D721Med (cell line): Measurements from ENCODE around the gene FUBP3.
A peak's percentile ranks its signal among the peaks of the same experiment; 100 is the strongest.

Experiments used
- DNase-seq: peaks from one replicate; pipeline ENCODE4 v3.0.0; 2011; ENCODE audit warnings: low spot score; ENCODE audit not compliant: insufficient read length
- FAIRE-seq: peaks from 2 replicates; lab custom pipeline; 2011; peaks lifted over from hg19 to GRCh38; lab: Jason Lieb, UNC
- CTCF ChIP-seq: IDR thresholded peaks from 2 replicates; pipeline ENCODE4 v1.5.1; 2012; ENCODE audit warnings: mild to moderate bottlenecking, control low read depth; ENCODE audit not compliant: insufficient read depth; ENCODE audit errors: missing control alignments

Gene FUBP3

DNA sequence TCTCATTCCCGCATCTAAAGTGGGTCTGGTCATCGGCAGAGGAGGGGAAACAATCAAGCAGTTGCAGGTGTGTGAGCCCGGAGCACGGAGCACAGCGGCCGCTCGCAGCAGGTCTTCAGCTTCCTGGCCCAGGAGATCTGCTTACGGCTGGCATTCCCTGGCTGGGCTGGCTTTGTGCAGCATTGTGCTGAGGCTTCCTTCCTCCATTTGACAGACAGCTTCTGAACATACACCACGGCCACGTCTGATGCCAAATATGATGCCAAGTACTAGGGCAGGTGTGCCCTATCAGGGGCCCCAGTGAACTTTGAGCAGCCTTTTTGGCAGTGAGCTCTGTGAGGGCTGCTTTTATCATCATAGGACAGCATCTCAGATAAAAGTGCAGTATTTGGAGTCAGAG lies 37.1 kb downstream of the FUBP3 start:
- DNase-seq (no peak), FAIRE-seq (no peak)
- TF ChIP-seq CTCF = no peak

DNA sequence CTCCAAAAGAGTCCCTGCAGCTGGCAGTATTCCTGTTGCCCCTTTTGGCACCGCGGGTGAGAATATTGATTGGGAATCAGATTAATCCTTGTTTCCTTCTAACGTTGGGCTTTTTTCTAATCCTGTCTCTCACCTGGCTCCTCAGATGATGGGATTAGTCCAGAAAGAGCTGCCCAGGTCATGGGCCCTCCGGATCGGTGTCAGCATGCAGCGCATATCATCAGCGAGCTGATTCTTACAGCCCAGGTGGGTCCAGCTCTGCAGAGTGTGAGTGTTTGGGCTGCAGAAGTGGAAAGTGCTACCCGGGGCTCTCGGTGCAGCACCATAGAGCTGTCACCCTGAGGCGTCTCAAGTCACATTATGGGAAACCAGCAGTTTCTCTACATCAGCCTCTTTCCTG lies 44.1 kb downstream of the FUBP3 start:
- DNase-seq = no peak
- TF ChIP-seq CTCF = no peak
- peak; percentile 85 for FAIRE-seq

- no peak for TF ChIP-seq CTCF
- no peak for FAIRE-seq
- DNase-seq = no peak
Observed at GRCh38 chr9:130624154-130624553, 44.8 kb downstream of the FUBP3 start.

GRCh38 chr9:130626249-130626996 lies 47.0 kb downstream of the FUBP3 start:
- FAIRE-seq (no peak), DNase-seq (no peak)
- TF ChIP-seq CTCF = no peak

DNA sequence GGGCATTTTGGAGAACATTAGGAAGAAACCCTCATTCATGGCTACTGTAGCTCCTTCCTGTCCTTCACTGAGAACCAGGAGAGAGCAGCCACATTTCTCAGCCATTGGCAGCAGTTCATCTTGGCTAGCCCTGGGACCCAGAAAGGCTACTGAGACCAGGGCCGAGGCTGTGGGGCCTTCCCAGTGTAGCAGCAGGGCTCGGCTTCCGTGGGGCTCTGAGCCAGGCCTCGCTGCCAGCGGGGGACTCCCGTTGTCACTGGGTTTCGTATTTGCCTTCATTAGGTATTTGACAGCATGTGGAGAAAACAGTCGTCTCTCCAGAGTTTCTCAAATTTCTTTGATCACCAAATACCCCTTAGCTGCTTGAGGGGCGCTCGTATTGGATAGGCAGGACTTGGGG lies 47.7 kb downstream of the FUBP3 start:
- FAIRE-seq = no peak
- DNase-seq = no peak
- TF ChIP-seq CTCF = no peak

DNA sequence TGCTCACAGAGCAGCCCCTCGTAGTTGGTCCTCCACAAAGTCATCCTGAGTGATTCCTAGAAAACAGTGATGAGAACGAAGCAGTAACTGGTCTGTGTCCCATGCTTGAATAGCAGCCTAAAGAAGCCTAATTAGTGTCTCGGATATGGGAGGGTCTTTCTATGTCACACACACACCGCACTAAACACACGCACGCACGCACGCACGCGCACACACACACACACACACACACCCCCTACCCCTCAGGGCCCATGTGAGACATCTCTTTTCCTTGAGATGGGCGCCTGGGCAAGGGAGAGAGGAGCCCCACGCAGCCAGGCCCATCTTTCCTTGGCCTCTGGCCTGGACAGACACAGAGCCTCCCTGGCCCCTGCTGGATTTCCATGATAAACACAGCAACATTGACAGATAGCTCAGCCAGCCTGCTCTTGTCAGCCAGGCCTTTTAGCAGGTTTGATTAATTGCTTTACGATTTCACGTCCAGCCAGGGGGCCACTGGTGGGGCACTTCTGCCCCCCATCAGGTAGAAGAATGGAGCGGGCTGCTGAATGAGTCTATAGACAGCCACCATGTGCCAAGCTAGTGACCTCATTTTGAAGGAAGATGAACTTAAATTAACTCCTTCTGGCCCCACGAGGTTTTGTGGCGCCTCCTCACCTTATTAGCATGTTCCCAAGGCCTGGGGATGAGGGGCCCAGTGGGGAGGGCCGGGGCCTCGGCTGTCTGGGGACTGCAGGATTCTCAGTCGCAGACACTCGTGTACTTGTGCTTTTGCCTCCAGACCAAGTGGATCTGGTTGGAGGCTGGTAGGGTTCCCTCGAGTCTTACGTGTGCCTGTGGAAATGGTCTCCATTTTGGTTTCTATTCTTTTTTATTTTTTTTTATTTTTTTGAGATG lies 48.8 kb downstream of the FUBP3 start:
- no peak for TF ChIP-seq CTCF
- DNase-seq (no peak), FAIRE-seq (no peak)
